PC-9 (cell line): ENCODE data around the gene TXNDC5. TPM values are rescaled to one million over a fixed set of nuclear protein-coding genes. Genes with fewer than 3 reads are reported as not detected.

Experiments
- BruUV-seq: library from RNA; stranded (reverse); fragments of 400-500 nt; replicated peaks from 2 replicates; lab custom pipeline; 2021; lab: Mats Ljungman, UMichigan
- CTCF ChIA-PET: fragments of 300-600 bp; sonication (Branson Sonifier 250); formaldehyde crosslinking; loops from one replicate; lab custom pipeline; 2022; ENCODE audit warnings: antibody characterized with exemption; lab: Charles Lee
- POLR2A ChIA-PET: fragments of 300-600 bp; sonication (Branson Sonifier 250); formaldehyde crosslinking; loops from one replicate; lab custom pipeline; 2022; ENCODE audit warnings: antibody characterized with exemption; ENCODE audit not compliant: unreplicated experiment; lab: Charles Lee
- DNase-seq, 2 experiments: peaks; one replicate each; pipeline versions ENCODE4 v3.0.0 to v3.0.0-alpha.2; 2015 to 2022; ENCODE audit warnings: mixed read lengths in 1 of 2
- H2AFZ ChIP-seq: fragments of 200-600 bp; sonication (generic); 2 replicates; pipeline ENCODE4 v1.8.1; 2017; ENCODE audit warnings: antibody characterized with exemption
- H3F3A ChIP-seq: fragments of 200-600 bp; sonication (generic); 2 replicates; pipeline ENCODE4 v1.8.1; 2017; ENCODE audit warnings: antibody characterized with exemption, mild to moderate bottlenecking, low read depth; ENCODE audit not compliant: insufficient read depth
- H3K27ac ChIP-seq: fragments of 200-600 bp; sonication (generic); 2 replicates; pipeline ENCODE4 v1.6.1; 2016; ENCODE audit warnings: mixed run types
- H3K27me3 ChIP-seq: fragments of 200-600 bp; sonication (generic); 2 replicates; pipeline ENCODE4 v1.6.1; 2016; ENCODE audit warnings: low read depth, mixed run types; ENCODE audit not compliant: insufficient read depth
- H3K36me3 ChIP-seq: fragments of 200-600 bp; sonication (generic); 2 replicates; pipeline ENCODE4 v1.6.1; 2016; ENCODE audit warnings: low read depth, mixed run types
- H3K4me1 ChIP-seq: fragments of 200-600 bp; sonication (generic); replicated peaks from 2 replicates; pipeline ENCODE4 v1.6.1; 2016; ENCODE audit warnings: mixed run types; ENCODE audit not compliant: insufficient read depth
- H3K4me2 ChIP-seq: fragments of 200-600 bp; sonication (generic); 2 replicates; pipeline ENCODE4 v1.6.1; 2017; ENCODE audit warnings: mixed run types
- H3K4me3 ChIP-seq: fragments of 200-600 bp; sonication (generic); 2 replicates; pipeline ENCODE4 v1.6.1; 2016; ENCODE audit warnings: mixed run types
- H3K79me2 ChIP-seq: fragments of 200-600 bp; sonication (generic); 2 replicates; pipeline ENCODE4 v1.6.1; 2017; ENCODE audit warnings: low read depth, mixed run types
- H3K9me2 ChIP-seq: fragments of 200-600 bp; sonication (generic); 2 replicates; pipeline ENCODE4 v1.8.1; 2017; ENCODE audit warnings: mild to moderate bottlenecking; ENCODE audit not compliant: insufficient read depth
- H3K9me3 ChIP-seq: fragments of 200-600 bp; sonication (generic); 2 replicates; pipeline ENCODE4 v1.8.1; 2016; ENCODE audit warnings: low read depth; ENCODE audit not compliant: insufficient read depth
- H4K20me1 ChIP-seq: fragments of 200-600 bp; sonication (generic); 2 replicates; pipeline ENCODE4 v1.8.1; 2017; ENCODE audit not compliant: insufficient read depth
- EZH2 ChIP-seq: fragments of 200-600 bp; sonication (generic); IDR thresholded peaks from 2 replicates; pipeline ENCODE4 v1.8.0; 2017; ENCODE audit warnings: antibody characterized with exemption, low read depth
- intact Hi-C: fragments of 100-400 bp; cut with micrococcal nuclease; formaldehyde crosslinking; loops from one replicate; pipeline ENCODE4 v1.10.0; 2022; ENCODE audit not compliant: unreplicated experiment
- total RNA-seq: library from RNA; stranded (reverse); gene quantifications from 2 replicates; pipeline ENCODE4 v1.2.3, GENCODE V29; 2021
- TF ChIP-seq, protein P1 (sequence below): fragments of 200-600 bp; sonication (generic); conservative IDR thresholded peaks from 2 replicates; pipeline ENCODE4 v1.6.1; 2017; ENCODE audit warnings: mixed run types, antibody characterized with exemption, mild to moderate bottlenecking, moderate library complexity

TXNDC5 gene
- total RNA-seq, 1 experiment from 2014 or later, result 74.8 TPM

GRCh38 chr6:7917729-7918128 is 7.1 kb upstream of the TXNDC5 start:
- no peak overlapping the region for H2AFZ ChIP-seq
- BruUV-seq, result no TSS peak
- H3K4me3 ChIP-seq, result no peak overlapping the region
- no peak for DNase-seq
- no peaks in the 10 kb centered on the region for H4K20me1 ChIP-seq
- H3K9me2 ChIP-seq, result no peaks in the 10 kb centered on the region
- ChIA-PET POLR2A (no interaction called here), CTCF (no interaction called here)
- H3K4me2 ChIP-seq, result no peak overlapping the region
- no peaks in the 10 kb centered on the region for H3K27me3 ChIP-seq
- no peak for TF ChIP-seq EZH2
- TF ChIP-seq, protein P1, sequence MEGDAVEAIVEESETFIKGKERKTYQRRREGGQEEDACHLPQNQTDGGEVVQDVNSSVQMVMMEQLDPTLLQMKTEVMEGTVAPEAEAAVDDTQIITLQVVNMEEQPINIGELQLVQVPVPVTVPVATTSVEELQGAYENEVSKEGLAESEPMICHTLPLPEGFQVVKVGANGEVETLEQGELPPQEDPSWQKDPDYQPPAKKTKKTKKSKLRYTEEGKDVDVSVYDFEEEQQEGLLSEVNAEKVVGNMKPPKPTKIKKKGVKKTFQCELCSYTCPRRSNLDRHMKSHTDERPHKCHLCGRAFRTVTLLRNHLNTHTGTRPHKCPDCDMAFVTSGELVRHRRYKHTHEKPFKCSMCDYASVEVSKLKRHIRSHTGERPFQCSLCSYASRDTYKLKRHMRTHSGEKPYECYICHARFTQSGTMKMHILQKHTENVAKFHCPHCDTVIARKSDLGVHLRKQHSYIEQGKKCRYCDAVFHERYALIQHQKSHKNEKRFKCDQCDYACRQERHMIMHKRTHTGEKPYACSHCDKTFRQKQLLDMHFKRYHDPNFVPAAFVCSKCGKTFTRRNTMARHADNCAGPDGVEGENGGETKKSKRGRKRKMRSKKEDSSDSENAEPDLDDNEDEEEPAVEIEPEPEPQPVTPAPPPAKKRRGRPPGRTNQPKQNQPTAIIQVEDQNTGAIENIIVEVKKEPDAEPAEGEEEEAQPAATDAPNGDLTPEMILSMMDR, result no peak
- H3K9me3 ChIP-seq, result no peaks in the 10 kb centered on the region
- no peaks in the 10 kb centered on the region for H3F3A ChIP-seq
- H3K36me3 ChIP-seq, result no peaks in the 10 kb centered on the region
- H3K27ac ChIP-seq, result no peak overlapping the region
- H3K4me1 ChIP-seq, result no peaks in the 10 kb centered on the region
- H3K79me2 ChIP-seq, result no peaks in the 10 kb centered on the region
- intact Hi-C loops, result no loop called here

- Histone ChIP-seq H3F3A (peaks cover 2% of the 10 kb centered on the region), H4K20me1 (no peaks in the 10 kb centered on the region), H2AFZ (no peak overlapping the region), H3K9me3 (no peaks in the 10 kb centered on the region), H3K36me3 (no peaks in the 10 kb centered on the region), H3K4me3 (no peak overlapping the region), H3K79me2 (no peaks in the 10 kb centered on the region), H3K4me2 (no peak overlapping the region), H3K27me3 (no peaks in the 10 kb centered on the region), H3K4me1 (no peaks in the 10 kb centered on the region), H3K9me2 (no peaks in the 10 kb centered on the region), H3K27ac (no peak overlapping the region)
- CTCF ChIA-PET, result no interaction called here
- BruUV-seq, result no TSS peak
- intact Hi-C loops, result no loop called here
- no peak for DNase-seq
- no peak for TF ChIP-seq EZH2
- TF ChIP-seq, protein P1, result no peak
- POLR2A ChIA-PET, result no interaction called here
Observed at GRCh38 chr6:7916959-7917358, 6.4 kb upstream of the TXNDC5 start.

GRCh38 chr6:7914991-7915789 is 4.6 kb upstream of the TXNDC5 start:
- CTCF ChIA-PET, result no interaction called here
- H3K27ac ChIP-seq, result no peak overlapping the region

More at GRCh38 chr6:7914991-7915789, 4.6 kb upstream of the TXNDC5 start:
- Histone ChIP-seq H3F3A (peaks cover 13% of the 10 kb centered on the region), H2AFZ (no peak overlapping the region), H4K20me1 (no peaks in the 10 kb centered on the region), H3K9me2 (no peaks in the 10 kb centered on the region), H3K9me3 (no peaks in the 10 kb centered on the region), H3K27me3 (no peaks in the 10 kb centered on the region), H3K36me3 (no peaks in the 10 kb centered on the region), H3K79me2 (no peaks in the 10 kb centered on the region), H3K4me3 (no peak overlapping the region), H3K4me2 (no peak overlapping the region), H3K4me1 (0 out of 2 replicates have a peak, but pooled peaks cover 7% of the 10 kb centered on the region)
- intact Hi-C loops, result loop anchor here (5.0 kb wide), 1 partner anchor 188 kb away; the partner anchor contains the start of gene BMP6
- POLR2A ChIA-PET, result no interaction called here
- TF ChIP-seq, protein P1, result no peak
- TF ChIP-seq EZH2, result no peak
- no TSS peak for BruUV-seq
- no peak for DNase-seq
